GM12878 (cell line): Measurements from ENCODE around the gene EXOC8. TPM values are rescaled to one million over a fixed set of nuclear protein-coding genes. Genes with fewer than 3 reads are reported as not detected.

Experiments
- ATAC-seq: fragments of 200-7000 bp; cut with Tn5 transposase; 3 replicates; pipeline ENCODE4 v1.9.1; 2020; ENCODE audit warnings: mild to moderate bottlenecking, moderate library complexity
- BruUV-seq: library from RNA; stranded (reverse); fragments of 400-500 nt; replicated peaks from 2 replicates; lab custom pipeline; 2021; lab: Mats Ljungman, UMichigan
- CTCF ChIA-PET: fragments of 300-600 bp; sonication (Branson Sonifier 250); formaldehyde crosslinking; extraction: SDS; loops from one replicate; lab custom pipeline; 2021; ENCODE audit warnings: inconsistent platforms; lab: Yijun Ruan, JAX
- POLR2A ChIA-PET: fragments of 350-600 bp; formaldehyde crosslinking; extraction: SDS; loops from one replicate; lab custom pipeline; 2021; ENCODE audit warnings: inconsistent platforms; lab: Charles Lee
- RAD21 ChIA-PET: fragments of 300-600 bp; sonication (Branson Sonifier 250); formaldehyde crosslinking; loops from one replicate; lab custom pipeline; 2023; ENCODE audit warnings: antibody characterized with exemption; ENCODE audit not compliant: unreplicated experiment; lab: Charles Lee
- SMC1A ChIA-PET: fragments of 300-600 bp; sonication (Branson Sonifier 250); formaldehyde crosslinking; loops from one replicate; lab custom pipeline; 2023; ENCODE audit not compliant: unreplicated experiment, uncharacterized antibody; lab: Charles Lee
- DNase-seq: peaks from one replicate; pipeline ENCODE4 v3.0.0-alpha.2; 2011; ENCODE audit warnings: low read depth, low spot score
- FAIRE-seq: peaks from 3 replicates; lab custom pipeline; 2011; peaks lifted over from hg19 to GRCh38; lab: Jason Lieb, UNC
- H2AFZ ChIP-seq: 2 replicates; pipeline ENCODE4 v1.6.0; 2011; ENCODE audit warnings: low read depth, low read length, control low read depth; ENCODE audit not compliant: control insufficient read depth
- H3K27ac ChIP-seq: 2 replicates; pipeline ENCODE4 v1.5.1; 2011; ENCODE audit warnings: control low read depth; ENCODE audit not compliant: control insufficient read depth, insufficient read depth
- H3K27me3 ChIP-seq, 2 experiments: replicated peaks in 1 of 2; 2 replicates each; pipeline versions ENCODE4 v1.6.0 to v1.6.1; 2011; ENCODE audit warnings: low read length in 1 of 2; ENCODE audit not compliant: control insufficient read depth in 2 of 2, insufficient read depth in 2 of 2
- H3K36me3 ChIP-seq, 2 experiments: 2 replicates each; pipeline ENCODE4 v1.5.1; 2011; ENCODE audit warnings: low read length in 1 of 2; ENCODE audit not compliant: control insufficient read depth in 2 of 2, insufficient read depth in 2 of 2
- H3K4me1 ChIP-seq: 2 replicates; pipeline ENCODE4 v1.6.1; 2011; ENCODE audit warnings: mild to moderate bottlenecking, low read length, moderate library complexity, mixed read lengths; ENCODE audit not compliant: control insufficient read depth, insufficient read depth
- H3K4me2 ChIP-seq: 2 replicates; pipeline ENCODE4 v1.6.0; 2011; ENCODE audit warnings: control low read depth; ENCODE audit not compliant: control insufficient read depth, insufficient read depth
- H3K4me3 ChIP-seq: fragments of 200-600 bp; sonication (generic); 2 replicates; pipeline ENCODE4 v1.5.1; 2016
- H3K79me2 ChIP-seq: 2 replicates; pipeline ENCODE4 v1.6.0; 2011; ENCODE audit warnings: low read length; ENCODE audit not compliant: control insufficient read depth, insufficient read depth
- H3K9ac ChIP-seq: 2 replicates; pipeline ENCODE4 v1.8.0; 2011; ENCODE audit warnings: low read length, control low read depth, mixed read lengths; ENCODE audit not compliant: control insufficient read depth, insufficient read depth
- H3K9me3 ChIP-seq: replicated peaks from 3 replicates; pipeline ENCODE4 v1.5.1; 2011; ENCODE audit warnings: mild to moderate bottlenecking, low read length; ENCODE audit not compliant: control insufficient read depth, insufficient read depth
- H4K20me1 ChIP-seq: 2 replicates; pipeline ENCODE4 v1.6.0; 2011; ENCODE audit not compliant: control insufficient read depth, insufficient read depth
- BRCA1 ChIP-seq: IDR thresholded peaks from 2 replicates; pipeline ENCODE4 v1.6.1; 2011; ENCODE audit warnings: low read depth, low read length, improper control_type of control experiment
- E2F4 ChIP-seq: IDR thresholded peaks from 2 replicates; pipeline ENCODE4 v1.6.1; 2012; ENCODE audit warnings: low read depth, low read length, improper control_type of control experiment
- EED ChIP-seq: sonication (generic); IDR thresholded peaks from 2 replicates; pipeline ENCODE4 v1.6.1; 2016; ENCODE audit warnings: antibody characterized with exemption, low read depth
- ESRRA ChIP-seq: IDR thresholded peaks from 2 replicates; pipeline ENCODE4 v1.6.1; 2012; ENCODE audit warnings: mild to moderate bottlenecking, low read length, improper control_type of control experiment
- GATAD2B ChIP-seq: fragments of 450-650 bp; conservative IDR thresholded peaks from 2 replicates; pipeline ENCODE4 v1.6.1; 2017; ENCODE audit warnings: low read depth, mild to moderate bottlenecking, moderate library complexity
- HDAC6 ChIP-seq: fragments of 200-600 bp; sonication (generic); IDR thresholded peaks from one replicate; pipeline ENCODE4 v1.8.0; 2017; ENCODE audit warnings: antibody characterized with exemption; ENCODE audit not compliant: unreplicated experiment
- NFIC ChIP-seq: IDR thresholded peaks from 2 replicates; pipeline ENCODE4 v1.6.1; 2012; ENCODE audit warnings: low read depth, mild to moderate bottlenecking, inconsistent platforms, low read length, moderate library complexity
- PAX8 ChIP-seq: fragments of 450-650 bp; IDR thresholded peaks from 2 replicates; pipeline ENCODE4 v1.6.1; 2017; ENCODE audit warnings: mild to moderate bottlenecking, moderate library complexity
- SMAD1 ChIP-seq: fragments of 450-650 bp; IDR thresholded peaks from 2 replicates; pipeline ENCODE4 v1.6.1; 2018; ENCODE audit warnings: mild to moderate bottlenecking, low read depth; ENCODE audit not compliant: partially characterized antibody
- SMARCA5 ChIP-seq: fragments of 450-650 bp; IDR thresholded peaks from 2 replicates; pipeline ENCODE4 v1.6.1; 2017; ENCODE audit warnings: mild to moderate bottlenecking
- SREBF1 ChIP-seq: IDR thresholded peaks from 2 replicates; pipeline ENCODE4 v1.6.1; 2012; ENCODE audit warnings: mild to moderate bottlenecking, low read length
- TAF1 ChIP-seq: IDR thresholded peaks from 2 replicates; pipeline ENCODE4 v1.6.1; 2011; ENCODE audit warnings: mild to moderate bottlenecking, low read depth, low read length, borderline replicate concordance
- ZNF217 ChIP-seq: fragments of 450-650 bp; IDR thresholded peaks from 2 replicates; pipeline ENCODE4 v1.6.1; 2017; ENCODE audit warnings: antibody characterized with exemption, mild to moderate bottlenecking
- ZNF274 ChIP-seq: IDR thresholded peaks from one replicate; pipeline ENCODE4 v1.8.0; 2011; ENCODE audit not compliant: insufficient read length, insufficient read depth
- WGBS: methylation state at CpG from one replicate; pipeline ENCODE4 v1.1.6; 2016; ENCODE audit warnings: low lambda C conversion rate; ENCODE audit not compliant: insufficient replicate concordance, insufficient coverage; ENCODE audit errors: missing lambda C conversion rate; 5-methylcytosine and 5-hydroxymethylcytosine counted together
- in situ Hi-C: fragments of 300-500 bp; cut with MboI; formaldehyde crosslinking; loops from 9 replicates; pipeline ENCODE4 v1.14.3; 2018; ENCODE audit warnings: mixed read lengths
- intact Hi-C: fragments of 100-400 bp; cut with micrococcal nuclease; formaldehyde crosslinking; loops from one replicate; pipeline ENCODE4 v1.14.2; 2022; ENCODE audit not compliant: unreplicated experiment
- polyA plus RNA-seq, 11 experiments: library from polyadenylated mRNA; depleted of rRNA in 4 of 11; unstranded in 6 of 11; stranded (reverse) in 5 of 11; fragments of >200 nt; fragmentation: Nextera tagmentation in 4 of 11; fragmentation: Illumina TruSeq in 1 of 11; extraction: Ambion mirVana in 4 of 11; extraction: Trizol in 1 of 11; gene quantifications; 1 replicate in 1 of 11; 2 replicates in 10 of 11; pipeline versions ENCODE4 v1.2.1 to v1.2.3, GENCODE V29; 2011 to 2016; ENCODE audit warnings: inconsistent platforms in 2 of 11, missing spikeins in 2 of 11, low read depth in 1 of 11
- total RNA-seq, 4 experiments: library from RNA; depleted of rRNA in 3 of 4; stranded (reverse); fragments of >200 nt in 3 of 4; fragmentation: Illumina TruSeq in 1 of 4; extraction: Trizol in 1 of 4; gene quantifications; 2 replicates each; pipeline versions ENCODE4 v1.2.1 to v1.2.3, GENCODE V29; 2013 to 2021
- TF ChIP-seq, protein P1 (sequence below): fragments of 450-650 bp; IDR thresholded peaks from 2 replicates; pipeline ENCODE4 v1.6.1; 2017; ENCODE audit warnings: mild to moderate bottlenecking, low read depth, inconsistent platforms; ENCODE audit not compliant: poor library complexity, severe bottlenecking
- TF ChIP-seq, protein P2 (sequence below), 3 experiments: IDR thresholded peaks in 2 of 3; conservative IDR thresholded peaks in 1 of 3; 2 replicates each; pipeline ENCODE4 v1.5.1; 2011; ENCODE audit warnings: low read depth in 3 of 3, low read length in 3 of 3, mild to moderate bottlenecking in 3 of 3, control low read depth in 2 of 3, moderate library complexity in 2 of 3, inconsistent platforms in 1 of 3, mixed read lengths in 1 of 3; ENCODE audit not compliant: control insufficient read depth in 2 of 3, insufficient read depth in 1 of 3; ENCODE audit errors: extremely low read depth in 1 of 3
- TF ChIP-seq, protein P3 (sequence below): IDR thresholded peaks from 2 replicates; pipeline ENCODE4 v1.6.1; 2012; ENCODE audit warnings: low read length, inconsistent platforms

The EXOC8 gene
- total and polyA plus RNA-seq, 10 of the 15 experiments (the other 5 are each of a cell fraction or from before 2014, with no cell fraction given) = 2.0 to 11.3 (median 6.3) TPM

- Histone ChIP-seq H3K4me2 (no peak overlapping the region), H3K9ac (no peak overlapping the region), H3K9me3 (no peaks in the 10 kb centered on the region), H3K79me2 (peaks cover 30% of the 10 kb centered on the region), H3K36me3 (peaks cover 0 to 3% of the 10 kb centered on the region in 2 experiments; a peak in 2 of 4 replicates), H3K27ac (no peak overlapping the region), H3K4me3 (no peak overlapping the region), H3K27me3 (no peaks in the 10 kb centered on the region), H4K20me1 (no peaks in the 10 kb centered on the region; the same call in 1 of the 2 replicates), H2AFZ (no peak overlapping the region), H3K4me1 (peaks cover 10% of the 10 kb centered on the region; the same call in 1 of the 2 replicates)
- 68% methylated on average over 4 of the region's 4 CpGs for WGBS
- intact Hi-C loops (no loop called here), in situ Hi-C loops (no loop called here)
- no peak for DNase-seq
- POLR2A ChIA-PET = no interaction called here
- no TSS peak for BruUV-seq
- SMC1A ChIA-PET = interaction anchor here (1.9 kb wide), 1 partner anchor 10 kb away, joined by 9 read pairs; no protein-coding TSS in a partner anchor
- FAIRE-seq = no peak
- RAD21 ChIA-PET = no interaction called here
- CTCF ChIA-PET = interaction anchor here (1.0 to 1.9 kb wide), 5 partner anchors 12 to 45 kb away, joined by 3 to 4 read pairs (median 4); no protein-coding TSS in a partner anchor
- ATAC-seq = no peak
- TF ChIP-seq E2F4 (no peak), SMARCA5 (no peak), NFIC (no peak), GATAD2B (no peak), BRCA1 (no peak), HDAC6 (no peak), SREBF1 (no peak), ZNF274 (no peak), TAF1 (no peak), ESRRA (no peak), SMAD1 (no peak), ZNF217 (no peak), PAX8 (no peak), EED (no peak)
- TF ChIP-seq, protein P1, sequence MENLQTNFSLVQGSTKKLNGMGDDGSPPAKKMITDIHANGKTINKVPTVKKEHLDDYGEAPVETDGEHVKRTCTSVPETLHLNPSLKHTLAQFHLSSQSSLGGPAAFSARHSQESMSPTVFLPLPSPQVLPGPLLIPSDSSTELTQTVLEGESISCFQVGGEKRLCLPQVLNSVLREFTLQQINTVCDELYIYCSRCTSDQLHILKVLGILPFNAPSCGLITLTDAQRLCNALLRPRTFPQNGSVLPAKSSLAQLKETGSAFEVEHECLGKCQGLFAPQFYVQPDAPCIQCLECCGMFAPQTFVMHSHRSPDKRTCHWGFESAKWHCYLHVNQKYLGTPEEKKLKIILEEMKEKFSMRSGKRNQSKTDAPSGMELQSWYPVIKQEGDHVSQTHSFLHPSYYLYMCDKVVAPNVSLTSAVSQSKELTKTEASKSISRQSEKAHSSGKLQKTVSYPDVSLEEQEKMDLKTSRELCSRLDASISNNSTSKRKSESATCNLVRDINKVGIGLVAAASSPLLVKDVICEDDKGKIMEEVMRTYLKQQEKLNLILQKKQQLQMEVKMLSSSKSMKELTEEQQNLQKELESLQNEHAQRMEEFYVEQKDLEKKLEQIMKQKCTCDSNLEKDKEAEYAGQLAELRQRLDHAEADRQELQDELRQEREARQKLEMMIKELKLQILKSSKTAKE = no peak
- TF ChIP-seq, protein P2, sequence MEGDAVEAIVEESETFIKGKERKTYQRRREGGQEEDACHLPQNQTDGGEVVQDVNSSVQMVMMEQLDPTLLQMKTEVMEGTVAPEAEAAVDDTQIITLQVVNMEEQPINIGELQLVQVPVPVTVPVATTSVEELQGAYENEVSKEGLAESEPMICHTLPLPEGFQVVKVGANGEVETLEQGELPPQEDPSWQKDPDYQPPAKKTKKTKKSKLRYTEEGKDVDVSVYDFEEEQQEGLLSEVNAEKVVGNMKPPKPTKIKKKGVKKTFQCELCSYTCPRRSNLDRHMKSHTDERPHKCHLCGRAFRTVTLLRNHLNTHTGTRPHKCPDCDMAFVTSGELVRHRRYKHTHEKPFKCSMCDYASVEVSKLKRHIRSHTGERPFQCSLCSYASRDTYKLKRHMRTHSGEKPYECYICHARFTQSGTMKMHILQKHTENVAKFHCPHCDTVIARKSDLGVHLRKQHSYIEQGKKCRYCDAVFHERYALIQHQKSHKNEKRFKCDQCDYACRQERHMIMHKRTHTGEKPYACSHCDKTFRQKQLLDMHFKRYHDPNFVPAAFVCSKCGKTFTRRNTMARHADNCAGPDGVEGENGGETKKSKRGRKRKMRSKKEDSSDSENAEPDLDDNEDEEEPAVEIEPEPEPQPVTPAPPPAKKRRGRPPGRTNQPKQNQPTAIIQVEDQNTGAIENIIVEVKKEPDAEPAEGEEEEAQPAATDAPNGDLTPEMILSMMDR (IDR thresholded peaks at IDR 0.05 in 2 of 3, conservative IDR thresholded peaks at IDR 0.05 in 1 of 3; ENCODE audit: control insufficient read depth in 2 of 3, extremely low read depth in 1 of 3, insufficient read depth in 1 of 3, low read depth in 3 of 3, low read length in 3 of 3) = no peak
- TF ChIP-seq, protein P3, sequence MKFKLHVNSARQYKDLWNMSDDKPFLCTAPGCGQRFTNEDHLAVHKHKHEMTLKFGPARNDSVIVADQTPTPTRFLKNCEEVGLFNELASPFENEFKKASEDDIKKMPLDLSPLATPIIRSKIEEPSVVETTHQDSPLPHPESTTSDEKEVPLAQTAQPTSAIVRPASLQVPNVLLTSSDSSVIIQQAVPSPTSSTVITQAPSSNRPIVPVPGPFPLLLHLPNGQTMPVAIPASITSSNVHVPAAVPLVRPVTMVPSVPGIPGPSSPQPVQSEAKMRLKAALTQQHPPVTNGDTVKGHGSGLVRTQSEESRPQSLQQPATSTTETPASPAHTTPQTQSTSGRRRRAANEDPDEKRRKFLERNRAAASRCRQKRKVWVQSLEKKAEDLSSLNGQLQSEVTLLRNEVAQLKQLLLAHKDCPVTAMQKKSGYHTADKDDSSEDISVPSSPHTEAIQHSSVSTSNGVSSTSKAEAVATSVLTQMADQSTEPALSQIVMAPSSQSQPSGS = no peak
These were observed 38.4 kb upstream of the EXOC8 start for GRCh38 chr1:231376101-231376500.
